K562 (cell line): ENCODE data around the gene LDAH. TPM values are rescaled to one million over a fixed set of nuclear protein-coding genes. Genes with fewer than 3 reads are reported as not detected.

Experiments
- ATAC-seq: fragments of 200-7000 bp; cut with Tn5 transposase; 3 replicates; pipeline ENCODE4 v1.9.1; 2020; ENCODE audit warnings: moderate library complexity
- BruUV-seq: library from RNA; stranded (reverse); fragments of 400-500 nt; replicated peaks from 2 replicates; lab custom pipeline; 2021; lab: Mats Ljungman, UMichigan
- CTCF ChIA-PET: fragments of 300-600 bp; formaldehyde crosslinking; extraction: SDS; loops from one replicate; lab custom pipeline; 2021; ENCODE audit warnings: low intra/inter-chr PET ratio; lab: Yijun Ruan, JAX
- POLR2A ChIA-PET: fragments of 300-600, 350-650 bp; sonication (Branson Sonifier 250); formaldehyde crosslinking; extraction: SDS; loops from one replicate; lab custom pipeline; 2021; ENCODE audit warnings: antibody characterized with exemption, inconsistent platforms; lab: Yijun Ruan, JAX
- DNase-seq, 4 experiments: peaks; one replicate each; pipeline versions ENCODE4 v3.0.0 to v3.0.0-alpha.2; 2011 to 2018; ENCODE audit warnings: low spot score in 3 of 4, mixed read lengths in 3 of 4; ENCODE audit errors: extremely low read depth in 1 of 4
- FAIRE-seq: peaks from 2 replicates; lab custom pipeline; 2011; peaks lifted over from hg19 to GRCh38; lab: Jason Lieb, UNC
- H2AFZ ChIP-seq: 2 replicates; pipeline ENCODE4 v1.6.0; 2011; ENCODE audit warnings: low read depth, low read length, control low read depth, inconsistent platforms
- H3K27ac ChIP-seq: fragments of 200-600 bp; 3 replicates; pipeline ENCODE4 v1.8.0; 2011; ENCODE audit warnings: low read depth, mild to moderate bottlenecking, control low read depth, inconsistent platforms, low read length, moderate library complexity, mixed read lengths; ENCODE audit errors: extremely low read depth
- H3K27me3 ChIP-seq, 2 experiments: fragments of 300-600 bp in 1 of 2; 2 replicates in 1 of 2; 3 replicates in 1 of 2; pipeline versions ENCODE4 v1.6.0 to v1.8.0; 2011; ENCODE audit warnings: inconsistent platforms in 2 of 2, low read length in 2 of 2, mild to moderate bottlenecking in 1 of 2, mixed read lengths in 1 of 2, moderate library complexity in 1 of 2; ENCODE audit not compliant: control insufficient read depth in 2 of 2, insufficient read depth in 2 of 2
- H3K36me3 ChIP-seq: fragments of 300-600 bp; 3 replicates; pipeline ENCODE4 v1.8.0; 2011; ENCODE audit warnings: mild to moderate bottlenecking, low read length, inconsistent platforms; ENCODE audit not compliant: control insufficient read depth, insufficient read depth
- H3K4me1 ChIP-seq, 2 experiments: fragments of 200-600 bp in 1 of 2; replicated peaks in 1 of 2; 2 replicates in 1 of 2; 3 replicates in 1 of 2; pipeline versions ENCODE4 v1.5.1 to v1.8.0; 2011; ENCODE audit warnings: inconsistent platforms in 2 of 2, low read length in 2 of 2, mild to moderate bottlenecking in 1 of 2, mixed read lengths in 1 of 2, moderate library complexity in 1 of 2; ENCODE audit not compliant: control insufficient read depth in 2 of 2, insufficient read depth in 2 of 2
- H3K4me2 ChIP-seq: 2 replicates; pipeline ENCODE4 v1.6.1; 2011; ENCODE audit warnings: low read length, control low read depth, inconsistent platforms, mixed read lengths; ENCODE audit not compliant: insufficient read depth
- H3K4me3 ChIP-seq: fragments of 200-600 bp; sonication (generic), shearing (Covaris generic); 2 replicates; pipeline ENCODE4 v1.5.1; 2016; ENCODE audit warnings: control low read depth, inconsistent platforms
- H3K79me2 ChIP-seq: fragments of 200-600 bp; 3 replicates; pipeline ENCODE4 v1.8.0; 2011; ENCODE audit warnings: low read length, inconsistent platforms; ENCODE audit not compliant: control insufficient read depth, insufficient read depth
- H3K9ac ChIP-seq, 2 experiments: 2 replicates each; pipeline versions ENCODE4 v1.6.0 to v1.6.1; 2011; ENCODE audit warnings: low read depth in 2 of 2, low read length in 2 of 2, control low read depth in 1 of 2, inconsistent platforms in 1 of 2, mild to moderate bottlenecking in 1 of 2, mixed read lengths in 1 of 2; ENCODE audit not compliant: insufficient read depth in 1 of 2
- H3K9me1 ChIP-seq: one replicate; pipeline ENCODE4 v1.6.0; 2011; ENCODE audit warnings: inconsistent platforms, mild to moderate bottlenecking, low read length, moderate library complexity; ENCODE audit not compliant: control insufficient read depth, insufficient read depth
- H3K9me3 ChIP-seq: replicated peaks from 2 replicates; pipeline ENCODE4 v1.5.1; 2011; ENCODE audit warnings: low read depth, low read length, inconsistent platforms; ENCODE audit not compliant: control insufficient read depth, insufficient read depth
- H4K20me1 ChIP-seq: replicated peaks from 2 replicates; pipeline ENCODE4 v1.6.1; 2011; ENCODE audit warnings: low read length, inconsistent platforms, mixed read lengths; ENCODE audit not compliant: control insufficient read depth, insufficient read depth
- CBFA2T2 ChIP-seq: fragments of 450-650 bp; conservative IDR thresholded peaks from 2 replicates; pipeline ENCODE4 v1.6.1; 2017; ENCODE audit warnings: mild to moderate bottlenecking
- GABPB1 ChIP-seq: sonication (generic); formaldehyde crosslinking; IDR thresholded peaks from 2 replicates; pipeline ENCODE4 v1.8.0; 2022; ENCODE audit warnings: mild to moderate bottlenecking, missing genetic modification reagents
- POLR2A ChIP-seq: fragments of 450-650 bp; conservative IDR thresholded peaks from 2 replicates; pipeline ENCODE4 v1.6.1; 2016
- ZC3H8 ChIP-seq: fragments of 450-650 bp; IDR thresholded peaks from 2 replicates; pipeline ENCODE4 v1.6.1; 2017
- ZNF124 ChIP-seq: sonication (generic); formaldehyde crosslinking; IDR thresholded peaks from 2 replicates; pipeline ENCODE4 v1.8.1; 2022; ENCODE audit warnings: missing genetic modification reagents
- WGBS: fragments of 100-300 bp; shearing (Covaris generic); methylation state at CpG from one replicate; pipeline ENCODE4 v1.1.6; 2016; ENCODE audit warnings: low coverage, mixed read lengths; ENCODE audit not compliant: insufficient coverage; ENCODE audit errors: missing lambda C conversion rate; 5-methylcytosine and 5-hydroxymethylcytosine counted together
- in situ Hi-C: fragments of 300-500 bp; cut with MboI; formaldehyde crosslinking; loops from 4 replicates; pipeline ENCODE4 v1.15.0; 2018; ENCODE audit warnings: inconsistent platforms, mixed read lengths
- intact Hi-C: fragments of 100-400 bp; cut with micrococcal nuclease; formaldehyde crosslinking; loops from 2 replicates; pipeline ENCODE4 v1.14.2; 2022
- polyA plus RNA-seq, 8 experiments: library from polyadenylated mRNA; depleted of rRNA in 4 of 8; stranded (reverse) in 5 of 8; unstranded in 3 of 8; fragments of >200 nt; fragmentation: Nextera tagmentation in 2 of 8; fragmentation: Illumina TruSeq in 1 of 8; extraction: Ambion mirVana in 2 of 8; extraction: Trizol in 1 of 8; gene quantifications; 2 replicates each; pipeline versions ENCODE4 v1.2.1 to v1.2.3, GENCODE V29; 2011 to 2014; ENCODE audit warnings: inconsistent platforms in 1 of 8, missing spikeins in 1 of 8
- total RNA-seq, 7 experiments: library from RNA; depleted of rRNA in 6 of 7; stranded (reverse); fragments of >200 nt in 6 of 7; fragmentation: Illumina TruSeq in 2 of 7; extraction: Trizol in 2 of 7; gene quantifications; 2 replicates each; pipeline versions ENCODE4 v1.2.1 to v1.2.3, GENCODE V29; 2011 to 2021; ENCODE audit warnings: low replicate concordance in 1 of 7
- TF ChIP-seq, protein P1 (sequence below): sonication (generic); formaldehyde crosslinking; IDR thresholded peaks from 2 replicates; pipeline ENCODE4 v1.8.1; 2023; ENCODE audit warnings: missing genetic modification reagents, mild to moderate bottlenecking, borderline replicate concordance
- TF ChIP-seq, protein P2 (sequence below), 2 experiments: fragments of 250-450 bp in 1 of 2; fragments of 450-650 bp in 1 of 2; sonication (Bioruptor Pico) in 1 of 2; IDR thresholded peaks; 2 replicates each; pipeline versions ENCODE4 v1.6.1 to v1.8.0; 2016 to 2021; ENCODE audit warnings: mild to moderate bottlenecking in 2 of 2, moderate library complexity in 2 of 2, missing compliant biosample characterization in 1 of 2, missing genetic modification characterization in 1 of 2

The LDAH gene
- total and polyA plus RNA-seq, 9 of the 15 experiments (the other 6 are each of a cell fraction or from before 2014, with no cell fraction given) = 22.3 to 60.1 (median 40.0) TPM

DNA sequence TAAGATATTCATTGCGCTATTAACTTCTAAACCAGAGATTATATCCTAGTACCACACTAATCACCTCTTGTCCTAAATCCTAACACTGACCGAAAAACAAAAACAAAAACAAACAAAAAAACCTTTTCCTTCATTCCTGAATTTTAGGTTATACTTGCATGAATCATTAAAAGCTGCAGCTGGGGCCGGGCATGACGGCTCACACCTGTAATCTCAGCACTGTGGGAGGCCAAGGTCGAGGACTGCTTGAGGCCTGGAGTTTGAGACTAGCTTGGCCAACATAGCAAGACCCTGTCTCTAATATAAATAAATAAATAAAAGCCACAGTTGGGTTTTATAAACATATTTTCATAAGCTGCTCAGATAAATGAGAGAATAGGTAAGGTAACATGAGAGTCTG is 96.0 kb downstream of the LDAH start (continued):
- TF ChIP-seq, protein P1, sequence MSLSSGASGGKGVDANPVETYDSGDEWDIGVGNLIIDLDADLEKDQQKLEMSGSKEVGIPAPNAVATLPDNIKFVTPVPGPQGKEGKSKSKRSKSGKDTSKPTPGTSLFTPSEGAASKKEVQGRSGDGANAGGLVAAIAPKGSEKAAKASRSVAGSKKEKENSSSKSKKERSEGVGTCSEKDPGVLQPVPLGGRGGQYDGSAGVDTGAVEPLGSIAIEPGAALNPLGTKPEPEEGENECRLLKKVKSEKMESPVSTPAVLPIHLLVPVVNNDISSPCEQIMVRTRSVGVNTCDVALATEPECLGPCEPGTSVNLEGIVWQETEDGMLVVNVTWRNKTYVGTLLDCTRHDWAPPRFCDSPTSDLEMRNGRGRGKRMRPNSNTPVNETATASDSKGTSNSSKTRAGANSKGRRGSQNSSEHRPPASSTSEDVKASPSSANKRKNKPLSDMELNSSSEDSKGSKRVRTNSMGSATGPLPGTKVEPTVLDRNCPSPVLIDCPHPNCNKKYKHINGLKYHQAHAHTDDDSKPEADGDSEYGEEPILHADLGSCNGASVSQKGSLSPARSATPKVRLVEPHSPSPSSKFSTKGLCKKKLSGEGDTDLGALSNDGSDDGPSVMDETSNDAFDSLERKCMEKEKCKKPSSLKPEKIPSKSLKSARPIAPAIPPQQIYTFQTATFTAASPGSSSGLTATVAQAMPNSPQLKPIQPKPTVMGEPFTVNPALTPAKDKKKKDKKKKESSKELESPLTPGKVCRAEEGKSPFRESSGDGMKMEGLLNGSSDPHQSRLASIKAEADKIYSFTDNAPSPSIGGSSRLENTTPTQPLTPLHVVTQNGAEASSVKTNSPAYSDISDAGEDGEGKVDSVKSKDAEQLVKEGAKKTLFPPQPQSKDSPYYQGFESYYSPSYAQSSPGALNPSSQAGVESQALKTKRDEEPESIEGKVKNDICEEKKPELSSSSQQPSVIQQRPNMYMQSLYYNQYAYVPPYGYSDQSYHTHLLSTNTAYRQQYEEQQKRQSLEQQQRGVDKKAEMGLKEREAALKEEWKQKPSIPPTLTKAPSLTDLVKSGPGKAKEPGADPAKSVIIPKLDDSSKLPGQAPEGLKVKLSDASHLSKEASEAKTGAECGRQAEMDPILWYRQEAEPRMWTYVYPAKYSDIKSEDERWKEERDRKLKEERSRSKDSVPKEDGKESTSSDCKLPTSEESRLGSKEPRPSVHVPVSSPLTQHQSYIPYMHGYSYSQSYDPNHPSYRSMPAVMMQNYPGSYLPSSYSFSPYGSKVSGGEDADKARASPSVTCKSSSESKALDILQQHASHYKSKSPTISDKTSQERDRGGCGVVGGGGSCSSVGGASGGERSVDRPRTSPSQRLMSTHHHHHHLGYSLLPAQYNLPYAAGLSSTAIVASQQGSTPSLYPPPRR (CRISPR knock-in tag) = no peak

DNA sequence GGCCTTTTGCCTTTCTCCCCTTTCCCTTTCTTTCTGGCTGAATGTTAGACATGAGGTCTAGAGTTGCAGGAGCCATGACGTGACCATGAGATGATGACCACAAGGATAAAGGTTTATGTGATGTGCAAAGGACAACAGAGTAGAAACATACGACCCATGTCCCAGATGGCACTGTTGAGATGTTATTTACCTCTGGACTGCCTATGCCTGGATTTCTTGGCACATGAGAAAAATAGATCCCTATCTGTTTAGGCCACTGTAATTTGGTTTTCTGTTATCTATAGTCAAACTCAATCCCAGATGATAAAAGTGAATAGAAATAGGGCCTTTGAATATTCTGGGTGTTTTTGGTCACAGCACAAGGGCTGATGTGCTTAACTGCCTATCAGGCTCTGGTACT is 97.1 kb downstream of the LDAH start:
- no peak overlapping the region for H2AFZ ChIP-seq
- no peaks in the 10 kb centered on the region for H4K20me1 ChIP-seq
- no peak overlapping the region for H3K4me3 ChIP-seq
- in situ Hi-C loops (no loop called here), intact Hi-C loops (no loop called here)
- H3K36me3 ChIP-seq = no peaks in the 10 kb centered on the region; the same call in 1 of the 3 replicates
- no peaks in the 10 kb centered on the region for H3K4me1 ChIP-seq
- no peak overlapping the region for H3K4me2 ChIP-seq
- no peak overlapping the region for H3K9ac ChIP-seq
- H3K9me3 ChIP-seq = no peaks in the 10 kb centered on the region
- POLR2A ChIA-PET = no interaction called here
- H3K27me3 ChIP-seq = no peaks in the 10 kb centered on the region
- H3K79me2 ChIP-seq = no peaks in the 10 kb centered on the region
- FAIRE-seq (no peak), ATAC-seq (no peak), DNase-seq (no peak)
- no peak overlapping the region for H3K27ac ChIP-seq
- BruUV-seq = no TSS peak
- TF ChIP-seq POLR2A (no peak), ZC3H8 (no peak), ZNF124 (CRISPR knock-in tag) (no peak), GABPB1 (no peak), CBFA2T2 (no peak)
- TF ChIP-seq, protein P2, sequence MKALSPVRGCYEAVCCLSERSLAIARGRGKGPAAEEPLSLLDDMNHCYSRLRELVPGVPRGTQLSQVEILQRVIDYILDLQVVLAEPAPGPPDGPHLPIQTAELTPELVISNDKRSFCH (CRISPR knock-in tag; IDR thresholded peaks at IDR 0.05) = no peak
- TF ChIP-seq, protein P2 (tag; IDR thresholded peaks at IDR 0.05) = no peak
- CTCF ChIA-PET = no interaction called here
- WGBS = 59% methylated on average over 2 of the region's 2 CpGs
- H3K9me1 ChIP-seq = no peaks in the 10 kb centered on the region
